ENCODE measurements around the gene JMJD4. TPM values are rescaled to one million over a fixed set of nuclear protein-coding genes. Genes with fewer than 3 reads are reported as not detected.

The JMJD4 gene
- total RNA-seq, 1 experiment from 2014 or later, result 27.1 TPM

DNA sequence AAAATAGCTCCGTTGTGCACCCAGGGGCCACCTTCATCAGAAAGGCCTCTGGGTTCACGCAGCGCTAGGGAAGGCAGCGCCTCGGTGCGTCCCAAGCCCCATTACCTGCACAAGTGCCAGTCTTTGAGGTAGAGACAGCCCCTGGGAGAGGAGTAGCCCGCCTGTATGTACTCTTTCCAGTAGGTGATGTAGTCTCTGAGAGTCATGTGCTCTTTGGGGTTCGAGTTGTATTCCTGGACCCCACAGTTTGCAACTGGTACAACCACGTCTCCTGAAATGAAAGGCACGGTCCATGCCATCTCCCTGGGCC is 601 bp downstream of the JMJD4 start:
- ChIA-PET POLR2A (interaction anchor here (0.6 to 0.7 kb wide), 2 partner anchors 53 to 1537 kb away, joined by 3 to 9 read pairs; partner anchors contain the start of gene RAB4A), CTCF (no interaction called here)
- H3K4me1 Mint-ChIP-seq (ENCODE audit: low read depth, unreplicated experiment), result no peaks in the 10 kb centered on the region
- Histone ChIP-seq H3K36me3 (ENCODE audit: control insufficient read depth, insufficient read depth, low read length) (peaks cover 3% of the 10 kb centered on the region; the same call in 1 of the 2 replicates), H3K9me3 (no peaks in the 10 kb centered on the region), H3K27me3 (replicated peaks; ENCODE audit: control insufficient read depth, insufficient read depth, low read length) (no peaks in the 10 kb centered on the region), H3K4me3 (ENCODE audit: low read depth, low read length) (peak overlapping the region; percentile 97), H3K4me1 (peaks cover 4% of the 10 kb centered on the region; the same call in 1 of the 2 replicates)
- no TSS peak for BruUV-seq (replicated peaks)
- H3K27me3 Mint-ChIP-seq (ENCODE audit: insufficient read depth, unreplicated experiment), result no peaks in the 10 kb centered on the region
- H3K27ac Mint-ChIP-seq (ENCODE audit: unreplicated experiment), result no peak overlapping the region
- peak in 1 of 2 experiments; percentile 11 for DNase-seq
- TF ChIP-seq, protein P1, sequence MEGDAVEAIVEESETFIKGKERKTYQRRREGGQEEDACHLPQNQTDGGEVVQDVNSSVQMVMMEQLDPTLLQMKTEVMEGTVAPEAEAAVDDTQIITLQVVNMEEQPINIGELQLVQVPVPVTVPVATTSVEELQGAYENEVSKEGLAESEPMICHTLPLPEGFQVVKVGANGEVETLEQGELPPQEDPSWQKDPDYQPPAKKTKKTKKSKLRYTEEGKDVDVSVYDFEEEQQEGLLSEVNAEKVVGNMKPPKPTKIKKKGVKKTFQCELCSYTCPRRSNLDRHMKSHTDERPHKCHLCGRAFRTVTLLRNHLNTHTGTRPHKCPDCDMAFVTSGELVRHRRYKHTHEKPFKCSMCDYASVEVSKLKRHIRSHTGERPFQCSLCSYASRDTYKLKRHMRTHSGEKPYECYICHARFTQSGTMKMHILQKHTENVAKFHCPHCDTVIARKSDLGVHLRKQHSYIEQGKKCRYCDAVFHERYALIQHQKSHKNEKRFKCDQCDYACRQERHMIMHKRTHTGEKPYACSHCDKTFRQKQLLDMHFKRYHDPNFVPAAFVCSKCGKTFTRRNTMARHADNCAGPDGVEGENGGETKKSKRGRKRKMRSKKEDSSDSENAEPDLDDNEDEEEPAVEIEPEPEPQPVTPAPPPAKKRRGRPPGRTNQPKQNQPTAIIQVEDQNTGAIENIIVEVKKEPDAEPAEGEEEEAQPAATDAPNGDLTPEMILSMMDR (IDR thresholded peaks at IDR 0.05; ENCODE audit: insufficient read depth in 1 of 2, low read depth in 1 of 2, low read length in 1 of 2, severe bottlenecking in 1 of 2, unreplicated experiment in 1 of 2), result no peak
- peaks cover 13% of the 10 kb centered on the region for H3K36me3 Mint-ChIP-seq (ENCODE audit: insufficient read depth, unreplicated experiment)
- intact Hi-C loops (cut with micrococcal nuclease; ENCODE audit: unreplicated experiment), result loop anchor here (2.0 kb wide), 1 partner anchor 54 kb away; no protein-coding TSS in a partner anchor
- H3K9me3 Mint-ChIP-seq (ENCODE audit: unreplicated experiment), result no peaks in the 10 kb centered on the region
- H3K4me3 Mint-ChIP-seq (ENCODE audit: unreplicated experiment), result peak overlapping the region; percentile 87

DNA sequence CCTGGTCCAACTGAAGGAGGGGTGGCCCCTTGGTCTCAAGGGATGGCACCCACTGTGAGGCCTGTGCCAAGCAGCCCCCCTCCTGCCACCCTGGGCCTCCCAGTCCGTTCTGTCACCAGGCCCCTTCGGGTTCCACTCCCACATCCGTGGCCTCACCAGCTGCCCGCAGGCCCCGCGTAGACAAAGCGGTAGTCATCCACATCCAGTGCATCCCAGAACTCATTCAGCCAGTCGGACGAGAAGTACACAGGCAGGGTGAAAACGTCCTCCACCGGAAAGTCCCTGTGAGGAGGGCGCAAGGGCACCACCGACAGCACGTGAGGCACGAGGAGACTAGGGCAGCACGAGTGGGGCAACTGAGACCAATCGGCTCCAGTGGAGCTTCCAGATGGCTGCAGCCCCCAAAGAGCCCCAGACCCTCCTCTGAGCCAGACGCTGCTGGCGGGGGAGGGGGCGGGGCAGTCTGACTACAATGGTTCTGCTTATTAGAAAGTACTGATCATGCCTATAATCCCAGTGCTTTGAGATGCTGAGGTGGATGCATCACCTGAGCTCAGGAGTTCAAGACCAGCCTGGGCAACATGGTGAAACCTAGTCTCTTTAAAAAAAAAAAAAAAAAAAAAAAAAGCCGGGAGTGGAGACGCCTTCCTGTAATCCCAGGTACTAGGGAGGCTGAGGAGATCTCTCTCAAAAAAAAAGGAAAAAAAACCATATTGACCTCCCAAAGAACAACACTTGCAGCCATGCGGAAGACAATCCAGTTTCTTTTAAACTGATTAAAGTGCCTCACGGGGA is 1.2 kb downstream of the JMJD4 start:
- H3K27ac Mint-ChIP-seq (ENCODE audit: unreplicated experiment), result no peak overlapping the region

DNA sequence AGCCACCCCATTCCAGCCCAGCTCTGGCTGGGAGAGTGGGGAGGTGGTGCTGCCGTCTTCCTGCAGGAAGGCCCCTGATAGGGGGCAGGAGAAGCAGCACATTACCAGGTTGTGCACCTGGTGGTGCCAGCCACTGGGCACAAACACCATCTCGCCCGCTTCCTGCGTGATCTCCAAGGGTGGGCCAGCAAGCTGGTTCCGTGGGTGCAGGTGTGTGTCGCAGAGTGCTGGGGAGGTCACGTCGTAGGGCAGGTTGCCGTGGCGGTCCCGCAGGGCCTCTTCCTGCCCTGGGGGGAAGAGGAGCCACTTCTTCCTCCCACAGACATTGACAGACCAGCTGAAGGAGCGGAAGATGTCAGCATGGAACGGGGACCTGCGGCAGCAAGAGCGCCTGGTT is 1.8 kb downstream of the JMJD4 start:
- Mint-ChIP-seq H3K36me3 (ENCODE audit: insufficient read depth, unreplicated experiment) (peaks cover 22% of the 10 kb centered on the region), H3K27ac (ENCODE audit: unreplicated experiment) (no peak overlapping the region), H3K4me3 (ENCODE audit: unreplicated experiment) (peak overlapping the region; percentile 87), H3K27me3 (ENCODE audit: insufficient read depth, unreplicated experiment) (no peaks in the 10 kb centered on the region), H3K9me3 (ENCODE audit: unreplicated experiment) (no peaks in the 10 kb centered on the region), H3K4me1 (ENCODE audit: low read depth, unreplicated experiment) (no peaks in the 10 kb centered on the region)
- no peak for DNase-seq
- BruUV-seq (replicated peaks), result no TSS peak
- no peak overlapping the region for H3K4me3 ChIP-seq (ENCODE audit: low read depth, low read length)
- TF ChIP-seq, protein P1 (IDR thresholded peaks at IDR 0.05; ENCODE audit: insufficient read depth in 1 of 2, low read depth in 1 of 2, low read length in 1 of 2, severe bottlenecking in 1 of 2, unreplicated experiment in 1 of 2), result no peak
- H3K4me1 ChIP-seq, result peaks cover 10% of the 10 kb centered on the region; the same call in 1 of the 2 replicates
- 0 out of 2 replicates have a peak, but pooled peaks cover 3% of the 10 kb centered on the region for H3K36me3 ChIP-seq (ENCODE audit: control insufficient read depth, insufficient read depth, low read length)
- intact Hi-C loops (cut with micrococcal nuclease; ENCODE audit: unreplicated experiment), result no loop called here
- no peaks in the 10 kb centered on the region for H3K27me3 ChIP-seq (replicated peaks; ENCODE audit: control insufficient read depth, insufficient read depth, low read length)
- ChIA-PET CTCF (no interaction called here), POLR2A (no interaction called here)
- no peaks in the 10 kb centered on the region for H3K9me3 ChIP-seq

More for the DNA sequence above, 1.2 kb downstream of the JMJD4 start:
- Histone ChIP-seq H3K36me3 (ENCODE audit: control insufficient read depth, insufficient read depth, low read length) (0 out of 2 replicates have a peak, but pooled peaks cover 3% of the 10 kb centered on the region), H3K27me3 (replicated peaks; ENCODE audit: control insufficient read depth, insufficient read depth, low read length) (no peaks in the 10 kb centered on the region), H3K9me3 (no peaks in the 10 kb centered on the region), H3K4me1 (peaks cover 9% of the 10 kb centered on the region; the same call in 1 of the 2 replicates), H3K4me3 (ENCODE audit: low read depth, low read length) (peak overlapping the region; percentile 97)
- Mint-ChIP-seq H3K27me3 (ENCODE audit: insufficient read depth, unreplicated experiment) (no peaks in the 10 kb centered on the region), H3K36me3 (ENCODE audit: insufficient read depth, unreplicated experiment) (peaks cover 15% of the 10 kb centered on the region), H3K4me1 (ENCODE audit: low read depth, unreplicated experiment) (no peaks in the 10 kb centered on the region), H3K9me3 (ENCODE audit: unreplicated experiment) (no peaks in the 10 kb centered on the region), H3K4me3 (ENCODE audit: unreplicated experiment) (peak overlapping the region; percentile 87)
- TF ChIP-seq, protein P1 (IDR thresholded peaks at IDR 0.05; ENCODE audit: insufficient read depth in 1 of 2, low read depth in 1 of 2, low read length in 1 of 2, severe bottlenecking in 1 of 2, unreplicated experiment in 1 of 2), result no peak
- ChIA-PET POLR2A (interaction anchor here (0.6 kb wide), 1 partner anchor 1537 kb away, joined by 3 read pairs; the partner anchor contains the start of gene RAB4A), CTCF (interaction anchor here (0.7 kb wide), 1 partner anchor 290 kb away, joined by 3 read pairs; no protein-coding TSS in a partner anchor)
- no peak for DNase-seq
- TSS peak; percentile 58 for BruUV-seq (replicated peaks)
- intact Hi-C loops (cut with micrococcal nuclease; ENCODE audit: unreplicated experiment), result loop anchor here (2.0 kb wide), 1 partner anchor 55 kb away; no protein-coding TSS in a partner anchor

Data from Caco-2 (cell line).